Smooth muscle cell of the umbilical artery (primary cell): Measurements from ENCODE around the gene ZNF492. TPM values are rescaled to one million over a fixed set of nuclear protein-coding genes. Genes with fewer than 3 reads are reported as not detected.

ENCODE experiments used
- total RNA-seq: library from RNA; depleted of rRNA; stranded (reverse); fragments of >200 nt; gene quantifications from 2 replicates; pipeline ENCODE4 v1.2.3, GENCODE V29; 2014

ZNF492 gene
- under 0.01 and 0.60 TPM in 2 replicates for total RNA-seq

DNA sequence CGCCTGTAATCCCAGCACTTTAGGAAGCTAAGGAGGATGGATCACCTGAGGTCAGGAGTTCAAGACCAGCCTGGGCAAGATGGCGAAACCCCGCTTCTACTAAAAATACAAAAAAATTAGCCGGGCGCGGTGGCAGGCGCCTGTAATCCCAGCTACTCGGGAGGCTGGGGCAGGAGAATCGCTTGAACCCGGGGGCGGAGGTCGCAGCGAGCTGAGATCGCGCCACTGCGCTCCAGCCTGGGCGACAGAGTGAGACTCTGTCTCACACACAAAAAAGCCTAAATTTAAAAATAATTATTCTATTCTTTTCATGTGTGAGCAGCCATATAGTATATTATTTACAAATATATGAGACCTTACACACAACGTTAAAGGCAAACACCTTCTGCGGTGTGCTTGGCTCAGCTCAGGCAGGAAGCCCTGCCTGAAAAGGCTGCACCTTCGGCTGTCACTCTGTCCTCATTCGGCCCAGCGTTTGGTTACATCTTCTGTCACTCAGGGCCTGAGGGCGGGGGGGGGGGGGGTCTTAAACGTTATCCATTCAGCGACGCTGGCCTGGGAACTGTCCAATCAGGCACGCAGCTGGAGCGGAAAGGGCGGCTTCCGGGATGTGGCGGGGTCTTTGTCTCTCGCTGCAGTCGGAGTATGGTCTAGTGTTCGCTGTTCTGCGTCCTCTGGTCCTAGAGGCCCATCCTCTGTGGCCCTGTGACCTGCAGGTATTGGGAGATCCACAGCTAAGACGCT, at the start of gene ZNF492:
TSS of gene ZNF492 (plus strand) at position 619 of the 744 bp plus-strand sequence. CDS start 19,076 bp downstream, outside the sequence.

Other genes starting within 250 kb of the ZNF492 start
- not detected in 2 replicates for gene ZNF98, start 212.0 kb upstream of the ZNF492 start, total RNA-seq
- gene ZNF99, start 149.8 kb downstream of the ZNF492 start, total RNA-seq: not detected in 2 replicates
- gene ZNF723, start 198.0 kb downstream of the ZNF492 start, total RNA-seq: not detected in 2 replicates